GM21423 (cell line): ENCODE results near the gene TSGA10.
"Not testable (repeated sequence)": the region's sequence is repeated elsewhere in the genome, so short reads cannot be mapped to it uniquely, and the experiment has no call there.

Experiments
- ATAC-seq: cut with Tn5 transposase; IDR thresholded peaks from one replicate; pipeline ENCODE4 v1.9.1; 2021; ENCODE audit warnings: mild to moderate bottlenecking, moderate library complexity; ENCODE audit not compliant: unreplicated experiment

Gene TSGA10

DNA sequence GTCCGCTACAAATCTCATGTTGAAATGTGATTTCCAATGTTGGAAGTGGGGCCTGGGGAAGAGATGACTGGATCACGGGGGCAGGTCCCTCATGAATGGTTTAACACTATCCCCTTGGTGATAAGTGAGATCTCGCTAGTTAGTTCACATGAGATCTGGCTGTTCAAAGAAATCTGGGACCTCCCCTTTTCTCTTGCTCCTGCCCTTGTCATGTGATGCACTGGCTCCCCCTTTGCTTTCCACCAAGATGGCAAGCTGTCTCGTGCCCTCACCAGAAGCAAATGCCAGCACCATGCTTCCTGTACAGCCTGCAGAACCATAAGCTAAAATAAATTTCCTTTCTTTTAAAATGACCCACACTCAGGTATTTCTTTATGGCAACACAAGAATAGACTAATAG, 70.5 kb downstream of the TSGA10 start:
- no peak for ATAC-seq

DNA sequence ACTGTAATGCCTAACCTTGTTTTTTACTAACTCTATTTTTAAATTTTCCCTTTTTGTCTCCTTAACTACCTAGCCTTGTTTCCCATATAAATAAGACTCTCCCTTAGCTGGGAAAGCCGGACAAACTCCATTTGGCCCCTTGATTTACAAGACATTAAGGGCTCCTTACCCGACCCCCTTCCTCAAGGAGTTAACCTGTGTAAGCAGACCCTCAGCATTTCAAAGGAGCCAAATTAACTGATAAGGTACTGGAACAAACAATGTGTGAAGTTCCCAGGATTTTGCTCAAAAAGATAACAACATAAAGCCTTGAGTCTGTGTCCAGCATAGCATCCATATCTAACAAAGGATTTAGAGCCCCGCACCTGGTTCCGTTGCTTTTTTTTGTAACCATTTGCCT, 72.9 kb downstream of the TSGA10 start:
- ATAC-seq, result no peak

GRCh38 chr2:99079226-99079625, 75.5 kb downstream of the TSGA10 start:
- ATAC-seq, result no peak

GRCh38 chr2:99072551-99072950, 82.2 kb downstream of the TSGA10 start:
- no peak for ATAC-seq

- no peak for ATAC-seq
These were observed 86.7 kb downstream of the TSGA10 start for GRCh38 chr2:99067871-99068625.

DNA sequence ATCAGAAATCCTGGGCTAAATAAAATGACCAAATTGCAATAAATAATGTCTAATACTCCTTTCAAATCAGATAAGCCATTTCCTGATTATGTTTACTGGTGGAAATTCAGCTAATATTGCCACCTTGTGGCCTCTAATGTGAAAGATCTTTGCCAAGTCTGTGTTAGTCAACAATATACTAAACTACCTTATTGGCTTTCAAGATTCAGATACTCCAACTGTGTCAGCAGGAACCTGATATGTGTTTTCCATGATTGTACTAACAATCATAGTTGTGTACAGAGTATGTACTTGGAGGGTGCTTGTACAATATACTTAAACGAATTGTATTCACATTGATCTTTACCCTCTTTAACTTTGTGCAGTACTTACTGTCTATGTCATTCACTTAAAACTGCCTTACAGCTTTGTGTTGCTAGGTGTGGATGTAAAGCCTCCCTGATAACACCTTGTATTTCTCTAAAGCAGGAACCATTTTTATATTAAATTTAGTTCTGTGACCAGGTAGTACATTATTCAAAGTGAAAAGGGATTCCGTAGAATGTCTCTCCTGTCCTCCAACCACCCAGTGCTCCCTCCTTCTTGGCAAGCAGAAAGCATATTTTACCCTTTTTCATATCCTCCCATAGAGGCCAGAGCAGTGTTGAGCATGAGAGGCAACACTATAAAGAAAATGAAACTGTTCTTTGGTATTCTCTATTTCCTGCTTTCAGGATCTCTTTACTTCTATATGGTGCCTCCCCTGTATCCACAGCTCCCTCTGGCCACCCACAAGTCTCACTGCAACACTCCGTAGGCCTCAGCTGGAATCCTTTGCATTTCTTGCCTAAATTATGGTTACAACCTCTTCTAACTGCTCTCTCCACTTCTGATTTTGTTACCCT, 88.4 kb downstream of the TSGA10 start:
- peak; percentile 97 for ATAC-seq

DNA sequence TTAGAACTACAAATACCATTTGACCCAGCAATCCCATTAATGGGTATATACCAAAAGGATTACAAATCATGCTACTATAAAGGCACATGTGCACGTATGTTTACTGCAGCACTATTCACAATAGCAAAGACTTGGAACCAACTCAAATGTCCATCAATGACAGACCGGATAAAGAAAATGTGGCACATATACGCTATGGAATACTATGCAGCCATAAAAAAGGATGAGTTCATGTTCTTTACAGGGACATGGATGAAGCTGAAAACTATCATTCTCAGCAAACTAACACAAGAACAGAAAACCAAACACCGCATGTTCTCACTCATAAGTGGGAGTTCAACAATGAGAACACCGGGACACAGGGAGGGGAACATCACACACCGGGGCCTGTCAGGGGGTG, 105.6 kb downstream of the TSGA10 start:
- ATAC-seq, result not testable (repeated sequence)

GRCh38 chr2:99040736-99041300, 113.9 kb downstream of the TSGA10 start:
- ATAC-seq, result not testable (repeated sequence)

- ATAC-seq, result no peak
These were observed 118.8 kb downstream of the TSGA10 start for GRCh38 chr2:99035920-99036319.

DNA sequence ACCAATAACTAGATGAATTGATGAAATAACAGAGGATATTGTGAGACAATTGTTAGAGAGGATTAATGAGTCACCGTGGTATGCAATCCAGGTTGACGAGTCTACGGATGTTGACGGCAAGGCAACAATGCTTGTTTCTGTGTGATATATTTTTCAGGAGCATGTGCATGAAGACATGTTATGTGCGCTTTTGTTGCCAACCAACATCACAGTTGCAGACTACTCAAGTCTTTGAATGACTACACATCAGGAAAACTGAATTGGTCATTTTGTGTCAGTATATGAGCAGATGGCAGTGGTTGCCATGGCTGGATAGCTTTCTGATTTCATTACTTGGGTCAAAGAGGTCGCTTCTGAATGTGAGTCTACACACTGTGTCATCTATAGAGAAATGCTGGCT, 122.0 kb downstream of the TSGA10 start:
- ATAC-seq, result no peak

- ATAC-seq, result no peak
These were observed 122.7 kb downstream of the TSGA10 start for GRCh38 chr2:99032001-99032400.

DNA sequence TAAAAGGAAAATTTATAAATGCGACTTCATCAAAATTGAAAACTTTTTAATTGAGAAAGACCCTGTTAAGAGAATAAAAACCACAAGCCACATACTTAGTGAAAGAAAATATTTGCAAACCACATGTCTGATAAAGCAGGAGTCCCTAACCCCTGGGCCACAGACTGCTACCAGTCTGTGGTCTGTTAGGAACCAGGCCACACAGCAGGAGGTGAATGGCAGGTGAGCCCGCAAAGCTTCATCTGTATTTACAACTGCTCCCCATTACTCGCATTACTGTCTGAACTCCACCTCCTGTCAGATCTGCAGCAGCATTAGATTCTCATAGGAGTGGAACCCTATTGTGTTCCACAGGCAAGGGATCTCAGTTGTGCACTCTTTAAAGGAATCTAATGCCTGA, 123.3 kb downstream of the TSGA10 start:
- ATAC-seq, result no peak

DNA sequence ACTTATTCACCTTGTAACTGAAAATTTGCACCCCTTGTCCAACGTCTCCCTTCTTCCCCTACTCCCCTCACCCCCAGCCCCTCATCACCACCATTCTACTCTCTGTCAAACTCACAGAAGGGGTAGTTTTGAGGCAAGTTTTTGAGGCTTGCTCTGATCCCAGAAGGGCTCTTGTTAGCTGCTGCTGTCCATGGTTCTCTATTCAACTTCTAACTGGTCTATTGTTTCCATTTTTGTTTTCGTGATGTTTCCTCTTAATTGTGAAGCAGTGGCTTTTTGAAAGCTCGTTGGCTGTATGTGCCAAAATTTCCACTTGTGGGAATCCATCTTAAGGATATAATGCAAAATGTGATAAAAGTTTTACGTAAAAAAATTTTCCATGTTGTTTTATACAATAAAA, 126.2 kb downstream of the TSGA10 start:
- no peak for ATAC-seq

- ATAC-seq, result no peak
These were observed 126.9 kb downstream of the TSGA10 start for GRCh38 chr2:99027856-99028255.

DNA sequence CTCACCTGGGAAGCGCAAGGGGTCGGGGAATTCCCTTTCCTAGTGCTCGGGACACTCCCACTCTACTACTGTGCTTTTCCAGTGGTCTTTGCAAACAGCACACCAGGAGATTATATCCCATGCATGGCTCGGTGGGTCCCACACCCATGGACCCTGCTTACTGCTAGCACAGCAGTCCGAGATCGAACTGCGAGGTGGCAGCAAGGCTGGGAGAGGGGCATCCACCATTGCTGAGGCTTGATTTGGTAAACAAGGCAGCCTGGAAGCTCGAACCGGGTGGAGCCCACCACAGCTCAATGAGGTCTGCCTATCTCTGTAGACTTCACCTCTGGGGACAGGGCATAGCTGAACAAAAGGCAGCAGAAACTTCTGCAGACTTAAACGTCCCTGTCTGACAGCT, 154.0 kb downstream of the TSGA10 start:
- no peak for ATAC-seq

GRCh38 chr2:98988695-98989094, 166.0 kb downstream of the TSGA10 start:
- ATAC-seq, result not testable (repeated sequence)

GRCh38 chr2:98985905-98986666, 168.7 kb downstream of the TSGA10 start:
- no peak for ATAC-seq

DNA sequence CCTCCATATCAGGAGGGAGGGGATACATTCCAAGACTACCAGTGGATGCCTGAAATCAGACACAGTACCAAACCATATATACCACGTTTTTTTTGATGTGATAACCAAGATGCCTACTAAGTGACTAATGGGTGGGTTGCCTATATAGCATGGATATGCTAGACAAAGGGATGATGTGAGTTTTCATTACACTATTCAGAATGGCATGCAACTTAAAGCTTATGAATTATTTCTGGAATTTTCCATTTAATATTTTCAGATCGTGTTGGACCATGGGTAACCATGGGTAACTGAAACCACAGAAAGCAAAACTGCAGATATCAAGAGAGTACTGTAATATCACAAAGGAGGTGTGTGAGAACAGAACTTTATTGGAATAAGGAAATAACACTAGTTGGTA, 179.1 kb downstream of the TSGA10 start:
- ATAC-seq, result no peak

DNA sequence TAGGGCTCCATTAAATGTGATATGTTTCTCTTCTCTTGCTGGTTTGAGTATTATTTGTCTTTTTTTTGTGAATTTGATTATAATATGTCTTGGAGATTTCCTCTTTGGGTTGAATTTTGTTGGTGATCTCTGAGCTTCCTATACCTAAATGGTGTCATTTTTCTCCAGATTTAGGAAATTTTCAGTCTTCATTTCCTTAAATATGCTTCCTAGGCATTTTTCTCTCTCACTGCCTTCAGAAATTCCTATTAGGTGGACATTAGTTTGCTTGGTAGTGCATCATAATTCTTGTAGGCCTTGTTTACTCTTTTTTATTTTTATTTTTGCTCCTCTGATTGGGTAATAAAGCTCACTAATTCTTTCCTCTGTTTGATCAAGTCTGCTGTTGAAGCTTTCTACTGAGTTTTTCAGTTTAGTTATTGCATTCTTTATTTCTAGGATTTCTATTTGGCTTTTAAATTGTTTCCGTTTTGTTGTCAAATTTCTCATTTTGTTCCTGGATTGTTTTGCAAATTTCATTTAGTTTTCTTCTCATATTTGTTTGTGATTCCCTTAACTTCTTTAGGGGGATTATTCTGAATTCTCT, 182.1 kb downstream of the TSGA10 start:
- ATAC-seq, result no peak

DNA sequence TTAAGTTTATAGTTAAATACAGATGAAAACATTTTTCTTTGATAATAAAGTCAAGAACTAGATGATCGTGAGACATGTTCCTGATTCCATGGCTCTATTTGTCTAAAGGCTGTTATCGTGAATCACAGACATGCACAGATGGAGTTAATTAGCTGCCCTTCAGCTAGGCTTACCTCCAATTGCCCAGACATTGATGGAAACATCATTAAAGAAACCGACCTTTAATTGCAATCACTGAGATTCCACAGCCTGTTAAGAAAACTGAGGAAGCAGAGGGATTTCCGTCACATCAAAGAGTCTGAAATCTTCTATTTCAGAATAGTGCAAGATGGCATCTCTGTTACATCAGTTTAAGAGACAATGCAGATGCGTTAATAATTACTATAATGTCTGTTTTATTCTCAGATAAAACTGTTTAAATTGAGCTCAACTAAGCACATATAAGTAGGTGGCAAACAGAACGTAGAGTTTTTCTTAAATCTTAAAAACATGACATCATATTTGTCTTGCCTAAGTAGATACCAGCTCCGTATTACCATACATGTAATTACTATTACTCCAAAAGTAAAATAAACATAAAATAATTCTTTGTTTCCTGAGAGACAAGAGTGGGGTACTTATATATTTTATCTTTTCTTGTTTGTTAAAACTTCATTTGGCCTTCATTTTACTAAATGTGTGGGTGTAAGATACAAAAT, 194.8 kb downstream of the TSGA10 start:
- ATAC-seq, result no peak
